NCI-H345 treated with DMSO at 0.1 percent for 48 hours (cell line): ENCODE measurements around the gene B3GNT8.
"Not testable (repeated sequence)": the region's sequence is repeated elsewhere in the genome, so short reads cannot be mapped to it uniquely, and the experiment has no call there.

Source experiments
- DNase-seq: peaks from one replicate; lab custom pipeline; 2025; ENCODE audit not compliant: unreplicated experiment; lab: John Stamatoyannopoulos, UW

Gene B3GNT8

GRCh38 chr19:41437944-41438574 lies 10.9 kb upstream of the B3GNT8 start:
- DNase-seq: no peak

- DNase-seq: no peak
Measured at GRCh38 chr19:41436674-41436951, 9.4 kb upstream of the B3GNT8 start.

- DNase-seq: no peak
Measured at GRCh38 chr19:41435936-41436673, 8.9 kb upstream of the B3GNT8 start.

GRCh38 chr19:41435376-41435775 lies 8.2 kb upstream of the B3GNT8 start:
- DNase-seq: not testable (repeated sequence)

GRCh38 chr19:41434450-41434849 lies 7.3 kb upstream of the B3GNT8 start:
- DNase-seq: no peak

- no peak for DNase-seq
Measured at GRCh38 chr19:41433171-41433570, 6.0 kb upstream of the B3GNT8 start.

GRCh38 chr19:41431426-41432386 lies 4.5 kb upstream of the B3GNT8 start:
- no peak for DNase-seq

GRCh38 chr19:41430922-41431321 lies 3.7 kb upstream of the B3GNT8 start:
- DNase-seq: no peak

- no peak for DNase-seq
Measured at GRCh38 chr19:41428481-41428859, 1.3 kb upstream of the B3GNT8 start.

GRCh38 chr19:41427647-41428480 lies 690 bp upstream of the B3GNT8 start:
- DNase-seq: no peak

- DNase-seq: no peak
Measured at GRCh38 chr19:41426116-41426841, 895 bp downstream of the B3GNT8 start.

GRCh38 chr19:41425174-41426115 lies 1.7 kb downstream of the B3GNT8 start:
- DNase-seq: no peak

- DNase-seq: no peak
Measured at GRCh38 chr19:41424335-41425173, 2.6 kb downstream of the B3GNT8 start.

- no peak for DNase-seq
Measured at GRCh38 chr19:41422955-41423354, 4.2 kb downstream of the B3GNT8 start.

GRCh38 chr19:41422456-41422855 lies 4.7 kb downstream of the B3GNT8 start:
- no peak for DNase-seq

- DNase-seq: no peak
Measured at GRCh38 chr19:41421973-41422372, 5.2 kb downstream of the B3GNT8 start.

- DNase-seq: no peak
Measured at GRCh38 chr19:41421314-41421713, 5.9 kb downstream of the B3GNT8 start.

- no peak for DNase-seq
Measured at GRCh38 chr19:41420101-41420880, 6.9 kb downstream of the B3GNT8 start.
